GM21576 (cell line): ENCODE data around the gene COMMD6.

Source experiments
- ATAC-seq: cut with Tn5 transposase; IDR thresholded peaks from one replicate; pipeline ENCODE4 v1.9.1; 2021; ENCODE audit warnings: mild to moderate bottlenecking, moderate library complexity; ENCODE audit not compliant: unreplicated experiment

Gene COMMD6

DNA sequence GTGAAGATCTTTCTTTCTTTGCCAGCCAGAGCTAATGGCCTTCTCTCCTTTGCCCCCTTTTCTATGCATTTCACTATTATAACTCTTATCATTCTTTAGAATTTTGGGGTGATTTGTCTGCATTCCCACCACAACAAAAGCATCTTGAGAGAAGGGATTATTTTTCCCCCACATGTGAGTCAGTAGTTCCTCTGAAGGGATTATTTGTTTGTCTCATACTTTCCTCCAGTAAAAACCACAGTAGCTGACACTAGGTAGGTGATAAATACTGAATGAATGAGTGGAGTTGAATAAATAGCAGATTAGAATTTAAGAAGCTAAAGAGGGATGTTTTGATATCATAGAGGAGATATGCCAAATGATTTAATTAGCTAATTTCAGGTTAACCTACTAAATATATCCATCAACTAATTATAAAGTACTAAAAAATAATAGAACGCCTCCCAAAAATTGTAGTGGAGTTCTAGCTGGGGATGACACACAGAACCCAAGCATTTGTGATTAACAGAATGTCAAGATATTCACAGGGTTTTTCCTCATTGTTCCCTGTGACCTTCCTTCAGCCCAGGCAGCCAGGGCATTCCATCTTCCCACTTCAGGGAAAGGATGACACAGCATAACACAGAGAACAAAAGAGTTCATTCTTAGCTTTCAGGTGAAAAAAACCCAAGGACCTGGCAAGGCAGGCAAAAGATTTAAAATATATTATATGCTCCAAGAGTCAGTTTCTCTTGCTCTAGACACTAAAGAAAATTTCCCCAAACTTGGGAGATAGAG, 52.2 kb downstream of the COMMD6 start:
- ATAC-seq: no peak

DNA sequence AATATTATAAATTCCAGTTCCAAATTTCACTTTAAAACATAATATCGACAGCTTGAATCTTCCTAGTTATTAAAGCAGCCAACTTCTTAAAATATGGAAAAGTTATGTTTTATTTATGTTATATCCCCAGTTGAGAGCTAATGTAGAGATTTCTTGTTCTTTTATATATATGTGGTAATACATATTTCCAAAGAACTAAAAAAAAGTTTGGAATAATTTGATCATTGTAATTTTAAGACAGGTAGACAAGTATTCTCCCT, 54.9 kb downstream of the COMMD6 start:
- ATAC-seq: no peak

DNA sequence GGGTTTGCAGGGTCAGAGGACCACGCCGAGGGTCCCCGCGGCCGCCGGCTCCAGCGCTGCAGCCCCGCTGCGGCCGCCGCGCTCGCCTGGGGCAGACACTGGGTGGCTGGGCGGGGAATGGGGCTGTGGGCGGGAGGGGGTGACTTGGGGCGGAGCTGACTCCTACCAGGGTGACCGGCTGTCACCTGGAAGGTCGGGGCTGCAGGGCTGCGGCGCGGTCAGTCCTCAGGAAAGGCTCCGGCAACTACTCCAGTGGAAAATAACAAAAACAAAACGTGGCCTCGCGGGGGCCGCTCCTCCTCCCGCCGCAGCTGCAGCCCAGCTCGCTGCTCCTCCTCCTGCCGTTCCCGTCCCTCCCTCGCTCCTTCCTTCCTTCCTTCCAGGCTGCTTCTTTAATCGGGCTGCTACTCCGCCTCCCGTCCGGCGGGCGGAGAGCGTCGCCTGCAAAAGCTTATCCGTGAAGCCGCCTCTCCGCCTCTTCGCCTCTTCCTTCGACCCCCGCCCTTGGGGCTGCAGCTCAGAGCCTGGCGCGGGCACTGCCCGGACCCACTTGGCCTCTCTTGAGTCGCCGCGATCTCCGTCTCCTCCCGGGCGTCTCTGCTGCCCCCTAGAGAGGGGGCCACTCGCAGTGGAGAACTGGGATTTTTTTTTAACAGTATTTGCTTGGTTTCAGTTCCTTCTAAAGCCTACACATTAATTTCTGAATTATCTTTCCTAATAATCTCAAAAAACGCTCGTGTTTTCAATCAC, 55.4 kb downstream of the COMMD6 start, which contains the start of gene TBC1D4:
TBC1D4 (minus strand) TSS at position 100 of the 750 bp plus-strand sequence. CDS start 402 bp downstream, outside the sequence.
- peak; percentile 82 for ATAC-seq

DNA sequence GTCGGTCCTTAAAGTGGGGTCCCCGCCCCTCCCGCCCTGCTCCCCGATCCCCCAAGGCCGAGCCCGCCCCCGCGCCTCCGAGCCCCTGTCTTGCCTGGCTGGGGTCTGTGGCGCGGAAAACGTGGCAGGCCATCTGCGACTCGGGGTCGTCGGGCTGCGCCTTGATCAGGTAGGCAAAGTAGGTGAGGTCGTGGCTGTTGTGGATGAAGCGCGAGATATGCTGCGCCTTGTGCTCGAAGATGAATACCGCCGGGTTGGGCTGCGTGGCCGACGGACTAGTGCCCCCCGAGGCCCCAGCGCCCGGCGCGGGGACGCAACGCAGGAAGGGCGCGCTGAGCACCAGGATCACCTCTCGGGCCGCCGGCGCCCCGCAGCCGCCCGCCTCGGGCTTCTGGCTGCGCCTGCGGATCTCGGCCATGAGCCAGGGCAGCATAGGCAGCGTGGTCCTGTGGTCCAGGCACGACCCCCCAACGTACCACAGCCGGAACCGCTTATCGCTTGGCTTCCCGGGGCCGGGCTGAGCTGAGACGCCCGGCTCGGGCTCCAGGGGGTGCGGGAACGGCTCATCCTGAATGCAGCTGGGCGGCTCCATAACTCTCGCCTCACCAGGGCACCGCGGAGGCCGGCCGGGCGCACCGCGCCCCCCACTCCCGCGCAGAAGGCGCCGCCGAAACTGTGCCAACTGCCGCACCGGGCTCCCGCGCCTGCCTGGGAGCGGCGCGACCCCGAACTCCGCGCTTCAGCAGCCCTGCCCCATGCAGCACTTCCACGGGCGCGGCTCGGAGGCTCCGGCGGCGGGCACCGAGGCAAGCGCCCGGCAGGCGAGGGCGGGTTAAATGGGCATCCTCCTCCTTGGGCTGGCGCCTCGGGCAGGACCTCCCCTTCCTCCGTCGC, 56.2 kb downstream of the COMMD6 start:
- peak; percentile 22 for ATAC-seq

DNA sequence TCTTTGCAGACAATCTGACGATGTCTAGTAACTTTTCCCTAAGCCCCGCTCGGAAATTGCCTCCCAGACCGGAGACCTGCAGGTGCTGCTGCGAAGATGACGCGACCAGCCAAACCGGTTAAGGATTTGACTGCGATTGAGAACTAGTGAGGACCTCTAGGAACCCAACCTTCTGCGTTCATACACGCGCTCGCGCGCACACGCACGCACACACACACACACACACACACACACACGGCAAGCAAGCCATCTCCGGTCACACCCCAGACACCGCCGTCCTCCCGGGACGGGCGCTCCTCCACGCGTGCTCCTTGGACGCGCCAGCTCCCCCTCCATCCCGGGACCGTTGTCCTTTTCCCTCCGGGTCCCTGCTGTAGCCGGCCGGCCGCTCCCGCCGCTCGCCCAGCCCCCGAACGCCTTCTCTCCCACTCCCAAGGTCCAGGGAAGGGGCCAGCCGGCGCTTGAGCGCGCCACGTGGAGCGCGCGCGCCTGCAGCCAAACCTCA, 56.9 kb downstream of the COMMD6 start:
- ATAC-seq: no peak

DNA sequence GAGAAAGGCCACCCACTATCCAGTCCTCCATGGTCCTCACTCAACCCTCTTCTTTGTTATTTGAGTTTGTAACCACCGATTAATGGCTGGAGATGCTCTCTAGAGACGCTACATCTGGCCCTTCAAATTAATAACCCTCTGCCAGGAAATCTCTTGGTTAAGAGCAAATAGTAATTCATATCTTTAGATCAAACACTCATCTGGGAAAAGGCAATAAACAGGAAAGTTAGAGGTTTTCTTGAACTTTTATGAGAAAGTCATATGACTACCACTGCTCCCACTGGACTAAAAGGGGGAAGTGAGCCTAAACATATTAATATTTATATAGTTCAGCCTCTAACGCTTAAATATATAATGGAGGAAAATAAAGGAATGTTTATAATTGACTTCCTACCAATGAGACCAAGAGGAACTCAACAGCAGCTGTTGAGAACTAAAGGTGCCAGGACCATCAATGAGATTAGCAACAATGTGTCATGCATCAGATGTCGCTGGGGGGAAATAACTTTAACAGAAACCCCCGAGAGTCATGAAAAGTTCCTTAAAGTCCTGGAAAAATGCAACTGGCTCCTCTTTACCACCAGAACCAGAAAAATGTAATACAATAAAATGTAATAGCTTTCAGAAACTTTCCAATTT, 58.4 kb downstream of the COMMD6 start:
- ATAC-seq: no peak

DNA sequence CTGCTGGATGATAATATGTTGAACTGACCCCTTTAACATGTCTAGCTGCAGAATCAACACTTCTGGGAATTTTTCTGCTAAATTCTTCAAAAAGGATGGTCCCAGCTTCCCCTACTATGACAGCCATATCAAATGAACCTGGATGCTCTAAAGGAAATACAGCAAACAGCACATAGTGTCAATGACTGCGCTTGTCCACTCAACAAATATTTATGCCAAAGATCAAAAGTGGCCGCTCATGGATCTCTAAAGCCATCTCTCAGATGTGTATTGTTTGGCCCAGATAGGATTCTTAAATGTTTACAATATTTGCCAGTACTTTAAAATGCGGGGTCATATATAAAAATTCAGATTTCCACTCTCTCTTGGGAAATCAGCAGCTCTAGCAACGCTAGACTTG, 59.0 kb downstream of the COMMD6 start:
- no peak for ATAC-seq
